GM11168 (cell line): ENCODE measurements around the gene FMNL3.

Experiments
- in situ Hi-C: fragments of 300-500 bp; cut with MboI; formaldehyde crosslinking; loops from one replicate; pipeline ENCODE4 v1.12.0; 2022; ENCODE audit warnings: low sequenced_read_pairs; ENCODE audit not compliant: unreplicated experiment

Gene FMNL3

DNA sequence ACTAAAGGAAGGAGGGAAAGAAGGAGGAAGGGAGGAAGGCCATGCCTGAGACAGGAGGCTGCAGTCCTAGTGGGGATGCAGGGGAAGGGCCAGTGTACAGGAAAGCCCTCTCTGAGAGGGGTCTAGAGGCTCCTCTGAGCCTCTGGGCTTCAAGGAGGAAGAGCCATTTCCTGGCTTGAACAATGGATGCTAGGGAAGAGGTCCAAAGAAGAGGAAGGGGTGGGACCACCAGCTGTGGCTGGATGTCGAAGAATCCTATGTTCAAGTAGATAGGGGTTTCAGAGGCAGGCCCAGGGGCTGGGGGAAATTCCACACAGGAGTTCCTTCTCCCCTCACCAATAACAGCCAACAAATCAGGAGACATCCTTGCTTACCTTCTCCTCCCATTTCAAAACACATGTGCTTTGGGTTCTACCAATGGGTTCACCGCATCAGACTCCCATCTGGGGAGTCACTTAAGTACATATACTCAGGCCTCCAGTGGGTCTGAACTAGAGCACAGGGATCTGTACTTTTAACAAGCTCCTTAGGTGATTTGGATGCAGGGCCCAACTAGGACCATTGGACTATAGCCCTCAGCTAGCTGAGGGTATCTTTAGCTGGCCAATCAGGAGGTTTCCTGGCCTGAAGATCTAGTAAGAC is 51.5 kb downstream of the FMNL3 start:
- in situ Hi-C loops = no loop called here

DNA sequence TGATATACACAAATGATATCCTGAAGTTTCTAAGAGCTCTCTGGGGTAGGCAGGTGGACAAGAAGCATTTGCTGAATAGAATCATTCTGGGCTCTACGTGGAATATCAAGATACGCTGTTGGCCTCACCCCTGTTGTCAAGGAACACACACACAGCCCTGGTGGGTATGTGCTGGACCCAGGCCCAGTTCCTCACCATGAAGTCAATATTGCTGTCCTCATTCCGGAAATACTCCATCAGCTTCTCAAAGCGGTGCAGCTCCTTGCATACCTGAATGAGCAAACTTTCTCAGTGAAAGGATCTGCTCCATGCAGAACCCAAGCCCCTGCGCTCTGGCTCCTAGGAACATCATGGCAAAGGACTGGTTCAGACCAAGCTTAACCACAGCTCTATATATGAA is 52.5 kb downstream of the FMNL3 start:
- in situ Hi-C loops = no loop called here

DNA sequence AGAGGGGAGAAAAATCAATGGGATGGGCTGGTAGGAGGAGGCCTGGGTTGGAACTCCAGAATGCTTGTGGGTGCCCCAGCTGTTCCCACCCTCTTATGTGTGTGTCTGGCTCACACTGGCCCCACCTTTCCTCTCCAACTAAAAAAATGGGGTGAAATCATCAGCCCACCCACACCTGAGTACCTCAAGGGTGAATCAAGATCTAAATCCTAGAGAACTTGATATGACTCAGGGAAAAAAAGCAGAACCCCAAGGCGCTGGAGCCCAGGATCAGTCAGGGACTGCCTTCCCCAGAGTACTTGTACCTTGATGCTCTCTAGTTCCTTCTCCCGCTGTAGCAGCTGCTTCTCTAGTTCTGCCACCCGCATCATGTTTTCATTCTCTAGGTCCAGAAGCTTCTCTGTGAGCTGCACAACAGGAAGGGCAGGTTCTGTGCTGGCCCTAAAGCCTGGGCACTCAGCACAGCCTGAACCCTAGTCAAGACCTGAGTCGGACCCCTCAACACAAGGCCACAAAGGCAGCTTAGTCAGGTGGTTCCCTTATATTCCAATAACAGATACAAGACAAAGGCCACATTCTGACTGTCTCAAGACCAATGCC is 54.2 kb downstream of the FMNL3 start:
- in situ Hi-C loops = no loop called here

DNA sequence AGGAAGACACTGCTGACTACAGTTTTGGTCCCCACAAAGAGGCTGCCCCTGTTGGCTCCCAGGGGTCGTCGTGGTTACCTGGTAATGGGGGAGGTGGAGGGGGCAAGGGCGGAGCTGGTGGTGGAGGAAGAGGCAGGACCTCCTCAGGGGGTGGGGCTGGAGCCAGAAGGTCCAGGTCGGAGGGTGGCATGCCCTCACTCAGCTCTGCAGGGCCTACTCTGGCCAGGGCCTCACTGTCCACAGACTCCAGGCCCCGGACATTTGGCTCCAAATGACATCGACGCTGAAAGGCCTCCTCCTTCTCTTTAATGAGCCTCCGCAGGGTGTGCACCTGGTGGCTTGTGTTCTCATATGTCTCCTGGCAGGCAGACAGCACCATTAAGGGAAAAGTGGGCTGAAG is 55.4 kb downstream of the FMNL3 start:
- in situ Hi-C loops = no loop called here

DNA sequence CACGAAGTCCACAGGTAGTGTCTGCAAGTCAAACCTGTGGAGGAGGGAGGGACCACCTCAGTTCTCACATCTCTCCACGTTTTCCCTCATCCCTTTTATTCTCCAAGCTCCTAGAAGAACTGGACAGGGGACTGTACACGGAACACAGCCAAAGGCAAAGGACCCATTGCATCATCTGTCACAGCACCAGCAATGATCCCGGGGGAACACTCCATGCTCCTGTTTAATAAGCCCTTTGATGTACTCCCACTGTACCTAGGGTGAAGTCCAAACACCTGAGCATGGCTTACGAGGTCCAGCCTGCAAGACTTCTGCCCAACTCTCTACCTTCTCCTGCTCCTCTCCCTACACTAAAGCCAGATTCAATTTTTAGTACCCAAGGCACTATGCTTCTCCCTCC is 57.3 kb downstream of the FMNL3 start:
- in situ Hi-C loops = no loop called here

DNA sequence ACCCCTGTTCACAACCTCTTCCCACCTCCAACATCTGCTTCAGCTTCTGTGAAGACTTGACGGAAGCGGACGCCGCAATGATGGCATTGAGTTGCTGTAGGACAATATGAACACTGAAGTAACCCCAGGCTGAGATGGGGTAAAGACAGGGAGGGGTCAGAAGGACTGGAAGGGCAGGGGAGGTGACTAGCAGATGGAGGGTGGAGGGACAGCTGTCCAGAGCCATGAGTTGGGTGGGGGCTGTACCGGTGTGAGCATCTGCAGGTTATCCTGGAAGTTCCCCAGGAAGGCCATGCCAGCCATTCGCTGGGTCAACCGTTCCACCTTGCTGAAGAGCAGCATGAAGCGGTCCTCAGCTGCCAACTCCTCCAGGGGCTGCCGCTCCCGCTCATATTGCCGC is 57.8 kb downstream of the FMNL3 start:
- in situ Hi-C loops = no loop called here

DNA sequence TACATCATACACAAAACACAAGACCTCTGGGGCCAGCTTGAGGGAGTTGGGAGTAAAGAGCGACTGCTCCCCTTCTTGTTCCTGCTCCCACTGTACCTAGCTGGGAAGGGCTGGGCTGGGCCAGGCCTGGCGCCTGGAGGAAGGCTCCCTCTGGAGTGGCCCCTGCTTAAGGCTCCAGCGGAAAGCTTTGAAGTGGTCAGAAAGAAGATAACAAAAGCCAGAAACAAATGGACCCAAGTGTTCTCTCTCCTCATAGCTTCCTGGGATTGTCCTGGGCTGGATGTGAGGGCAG is 58.5 kb downstream of the FMNL3 start:
- in situ Hi-C loops = no loop called here

DNA sequence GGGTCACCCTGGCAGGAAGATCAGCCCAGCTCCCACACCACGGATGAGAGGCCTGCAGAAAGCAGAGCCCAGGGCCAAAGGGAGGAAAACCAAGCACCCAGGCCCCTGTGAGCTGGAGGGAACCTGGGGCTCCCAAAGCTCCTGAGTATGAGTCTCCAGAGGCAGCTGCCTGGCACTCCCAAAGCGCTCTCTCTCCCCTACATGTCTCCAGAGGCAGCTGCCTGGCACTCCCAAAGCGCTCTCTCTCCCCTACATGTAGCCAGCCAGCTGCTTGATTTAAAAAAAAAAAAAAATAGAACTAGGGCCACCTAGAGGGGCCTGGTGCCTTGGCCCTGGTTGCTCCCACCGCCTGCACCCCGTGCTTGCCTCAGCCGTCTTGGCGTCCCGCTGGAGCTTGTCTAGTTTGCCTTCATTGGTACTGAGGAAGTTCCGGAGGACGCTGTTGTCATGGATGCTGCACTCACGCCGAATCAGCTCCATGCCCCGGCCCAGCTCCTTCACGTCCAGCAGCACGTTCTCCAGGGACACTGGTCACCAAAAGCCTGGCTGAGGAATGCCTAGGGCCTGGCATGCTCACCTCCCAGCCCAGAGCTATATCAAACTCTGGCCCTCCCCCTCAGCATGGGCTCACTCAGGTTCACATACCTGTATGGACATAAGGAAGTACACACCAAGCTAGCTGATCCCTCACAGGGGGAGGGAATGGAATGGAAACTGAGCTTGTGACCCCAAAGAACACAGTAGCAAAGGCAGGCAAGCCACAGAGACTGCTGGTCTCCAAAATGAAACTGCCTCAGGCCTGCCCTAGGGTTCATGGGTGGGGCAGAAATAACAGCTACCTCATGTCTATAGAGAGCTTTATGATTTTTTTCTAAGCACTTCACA is 59.1 kb downstream of the FMNL3 start:
- in situ Hi-C loops = no loop called here

DNA sequence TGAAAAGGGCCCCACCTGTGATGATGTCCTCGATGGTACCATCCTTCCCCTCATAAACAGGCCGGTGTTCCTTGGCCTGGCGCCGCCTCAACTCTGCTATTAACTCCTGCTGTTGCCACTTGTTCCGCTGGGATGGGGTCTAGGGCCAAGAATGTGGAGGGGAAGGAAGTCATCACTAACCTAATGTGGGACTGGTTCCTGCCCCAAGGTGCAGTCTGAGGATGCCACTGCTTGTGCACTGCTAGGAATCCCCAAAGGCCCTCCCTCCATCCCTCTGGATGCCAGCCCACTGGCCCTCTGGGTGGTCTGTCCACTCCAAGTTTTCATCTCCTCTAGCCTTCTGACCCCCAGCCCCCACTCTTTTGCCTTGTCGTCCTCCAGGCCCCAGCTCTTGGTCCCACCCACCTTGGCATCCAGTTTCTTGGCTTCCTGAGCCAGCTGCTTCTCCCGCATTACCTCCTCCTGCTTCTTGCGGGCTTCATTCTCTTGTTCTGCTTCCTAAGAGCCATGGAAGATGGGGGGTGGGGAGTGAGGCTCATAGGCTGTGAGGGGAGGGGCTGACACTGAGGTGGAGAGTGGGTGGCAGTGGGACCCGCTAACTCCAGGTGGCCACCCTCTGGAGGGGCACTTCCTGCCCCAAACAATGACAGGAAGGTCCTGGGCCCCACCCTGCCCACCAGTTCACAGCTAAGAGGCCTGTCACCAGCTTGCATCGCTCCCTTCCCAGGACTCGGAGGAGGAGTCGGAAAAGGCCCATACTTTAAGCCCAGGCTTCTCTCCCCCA is 60.1 kb downstream of the FMNL3 start:
- in situ Hi-C loops = no loop called here

DNA sequence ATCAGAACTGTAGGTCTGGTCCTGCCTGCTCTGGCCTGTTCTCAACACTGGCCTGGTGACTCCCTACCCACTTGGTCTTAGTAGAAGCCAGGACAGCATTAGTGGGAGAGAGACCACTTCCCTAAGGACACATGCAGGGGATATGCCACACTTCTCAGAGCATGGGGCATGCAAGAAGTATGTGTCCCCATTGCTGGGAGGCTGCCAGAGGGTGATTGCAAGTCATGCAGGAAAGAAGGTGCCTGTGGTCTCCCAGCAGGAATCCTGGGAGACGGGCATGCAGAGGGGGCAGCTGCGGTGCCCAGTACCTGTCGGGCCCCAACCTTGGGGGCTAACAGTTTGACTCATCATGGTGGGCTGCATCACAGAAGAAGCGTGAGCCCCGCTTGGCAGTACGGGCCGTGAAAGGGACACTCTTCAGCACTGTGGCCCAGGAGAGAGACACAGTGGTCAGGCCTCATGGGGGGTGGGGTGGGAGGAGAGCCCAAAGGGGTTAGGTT is 60.8 kb downstream of the FMNL3 start:
- in situ Hi-C loops = no loop called here

DNA sequence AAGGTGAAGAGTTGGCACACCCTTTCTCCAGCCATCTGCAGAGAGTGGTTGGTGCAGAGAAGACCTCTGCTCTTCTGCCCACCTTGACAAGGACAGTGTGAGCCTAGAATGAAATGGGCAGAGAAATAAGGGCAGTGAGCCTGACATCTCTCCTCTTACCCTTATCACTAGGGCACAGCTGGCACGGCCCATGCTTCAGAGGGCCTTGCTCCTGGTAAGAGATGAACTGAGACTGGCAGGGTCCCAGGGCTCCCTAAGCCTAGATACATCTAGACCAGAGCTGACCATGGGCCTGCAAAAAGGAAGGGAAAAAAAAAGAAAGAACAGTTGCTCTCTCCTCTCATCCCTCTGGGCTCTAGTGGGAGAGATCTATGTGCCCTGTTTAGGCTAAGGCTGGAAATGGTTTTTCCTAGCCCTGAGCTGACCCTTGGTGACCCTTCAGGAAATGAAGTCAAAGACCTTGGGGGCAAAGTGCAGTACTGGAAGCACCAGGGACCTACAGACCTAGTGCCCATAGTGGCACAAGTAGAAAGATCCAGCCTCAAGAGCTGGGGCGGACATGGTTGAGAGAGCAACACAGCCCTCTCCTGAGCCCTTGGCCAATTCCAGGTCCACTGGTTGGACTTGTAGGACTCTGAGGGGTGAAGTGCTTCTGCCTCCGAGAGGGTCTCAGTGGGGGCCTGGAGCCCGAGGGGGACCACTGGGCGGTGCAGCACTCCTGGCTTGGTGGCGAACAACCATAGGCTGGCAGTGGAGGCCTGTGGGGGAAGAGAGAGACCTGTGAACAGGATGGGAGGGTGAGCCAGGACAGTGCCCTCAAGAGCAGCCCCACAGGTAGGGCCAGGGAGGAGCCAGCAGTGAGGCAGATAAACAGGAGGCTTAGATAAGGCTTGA is 61.8 kb downstream of the FMNL3 start:
- in situ Hi-C loops = no loop called here

DNA sequence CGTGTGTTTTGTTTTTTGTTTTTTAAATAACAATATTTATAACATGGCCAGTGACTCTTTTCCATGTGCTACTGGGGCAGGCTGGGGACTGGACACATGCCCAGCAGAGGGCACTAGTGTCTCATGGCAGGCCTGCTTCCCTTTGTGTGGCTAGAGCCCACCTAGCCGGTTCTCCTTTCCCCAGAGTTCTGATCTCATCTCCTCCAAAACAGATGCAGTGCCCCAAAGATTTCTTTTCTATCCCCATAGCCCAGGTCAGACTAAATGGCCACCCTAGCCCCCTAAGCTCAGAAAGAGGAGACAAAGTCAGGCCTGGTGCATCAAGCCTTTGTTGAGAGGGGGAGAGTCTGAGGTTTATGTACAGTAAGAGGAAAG is 62.6 kb downstream of the FMNL3 start:
- in situ Hi-C loops = loop anchor here (5.0 kb wide), 1 partner anchor 63 kb away; the partner anchor contains the start of gene FMNL3

DNA sequence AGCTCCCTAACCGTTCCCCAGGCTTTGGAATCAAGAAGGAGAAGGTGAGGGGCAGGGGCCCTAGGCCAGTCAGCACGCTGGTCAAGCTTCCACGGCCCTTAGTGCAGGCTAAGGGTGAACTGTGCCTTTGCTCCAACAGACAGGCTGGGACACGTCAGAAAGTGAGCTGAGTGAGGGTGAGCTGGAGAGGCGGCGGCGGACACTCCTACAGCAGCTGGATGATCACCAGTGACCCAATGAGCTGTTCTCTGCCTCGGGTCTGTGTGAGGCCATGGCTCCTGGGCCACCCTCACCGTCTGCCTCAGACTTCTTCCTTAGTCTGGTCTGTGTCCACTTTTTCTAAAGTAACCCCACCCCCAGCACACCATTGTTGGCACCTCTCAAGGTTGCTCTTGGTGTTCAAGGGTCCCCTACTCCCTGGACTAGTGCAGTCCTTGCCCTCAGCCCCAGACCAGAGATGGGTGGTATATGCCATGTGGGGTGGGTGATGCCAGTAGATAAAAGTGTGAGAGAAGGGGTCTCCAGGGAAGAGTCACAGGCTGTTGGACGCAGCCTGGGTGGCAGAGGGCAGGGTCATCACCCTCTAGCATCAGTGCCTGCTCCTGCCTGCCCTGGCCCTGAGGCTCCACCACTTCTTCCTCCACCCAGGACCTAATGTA is 63.1 kb downstream of the FMNL3 start:
- in situ Hi-C loops = loop anchor here (5.0 kb wide), 1 partner anchor 63 kb away; the partner anchor contains the start of gene FMNL3

DNA sequence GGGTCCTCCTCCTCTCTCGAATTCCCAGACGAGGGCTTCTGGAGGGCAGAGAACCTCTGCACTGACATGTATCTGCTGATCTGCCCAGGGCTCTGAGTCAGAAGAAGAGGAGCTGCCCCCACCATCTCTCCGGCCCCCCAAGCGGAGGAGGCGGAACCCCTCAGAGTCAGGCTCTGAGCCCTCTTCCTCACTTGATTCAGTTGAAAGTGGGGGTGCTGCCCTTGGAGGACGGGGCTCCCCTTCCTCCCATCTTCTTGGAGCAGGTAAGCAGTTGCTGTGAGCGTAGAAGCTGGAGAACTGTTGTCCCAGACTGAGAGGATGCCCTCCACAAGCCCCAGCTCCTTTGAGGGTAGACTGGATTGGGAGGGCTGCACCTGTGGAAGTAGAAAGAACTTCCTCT is 64.1 kb downstream of the FMNL3 start:
- in situ Hi-C loops = loop anchor here (5.0 kb wide), 1 partner anchor 64 kb away; the partner anchor contains the start of gene FMNL3

DNA sequence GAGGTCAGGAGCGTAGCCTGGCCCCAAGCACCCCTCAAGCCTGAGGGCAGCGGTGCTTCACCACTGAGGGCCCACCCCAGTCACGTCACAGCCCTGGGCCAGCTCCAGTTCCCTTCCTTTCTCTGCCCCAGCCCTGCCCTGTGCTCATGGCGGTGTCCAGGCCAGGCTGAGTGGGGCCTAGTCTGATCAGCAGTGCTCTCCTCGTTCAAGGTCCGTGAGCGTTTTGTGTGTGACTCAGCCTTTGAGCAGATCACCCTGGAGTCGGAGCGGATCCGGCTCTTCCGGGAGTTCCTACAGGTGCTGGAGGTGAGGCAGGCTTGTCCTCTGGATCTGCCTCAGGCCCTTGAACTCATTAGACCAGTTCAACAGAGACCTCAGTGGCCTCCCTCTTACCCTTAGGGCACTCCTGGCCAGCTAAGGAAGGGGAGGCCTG is 64.8 kb downstream of the FMNL3 start:
- in situ Hi-C loops = loop anchor here (5.0 kb wide), 1 partner anchor 65 kb away; the partner anchor contains the start of gene FMNL3

DNA sequence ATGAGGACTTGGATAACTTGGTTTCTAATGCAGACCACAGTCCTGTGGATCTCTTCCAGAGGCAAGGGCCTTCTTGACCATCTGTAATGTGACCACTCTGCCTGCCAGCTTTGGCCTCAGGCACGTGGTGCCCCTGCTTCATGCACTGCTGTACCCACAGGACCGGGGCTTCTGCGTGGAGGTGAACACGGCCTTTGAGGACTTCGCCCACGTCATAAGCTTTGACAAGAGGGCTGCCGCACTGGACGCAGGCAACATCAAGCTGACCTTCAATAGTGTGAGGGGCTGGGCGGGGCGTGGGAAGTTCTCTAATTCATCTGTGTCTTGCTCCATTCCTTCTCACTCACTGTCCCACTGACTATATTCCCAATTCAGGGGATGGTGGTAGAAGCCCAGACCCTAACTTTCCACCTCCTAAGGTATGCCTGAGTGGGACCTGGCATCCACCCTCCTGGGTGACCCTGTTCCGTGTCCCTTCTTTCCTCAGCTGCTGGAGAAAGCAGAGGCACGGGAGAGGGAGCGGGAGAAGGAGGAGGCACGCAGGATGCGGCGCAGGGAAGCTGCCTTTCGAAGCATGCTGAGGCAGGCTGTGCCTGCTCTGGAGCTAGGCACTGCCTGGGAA is 65.3 kb downstream of the FMNL3 start:
- in situ Hi-C loops = loop anchor here (5.0 kb wide), 1 partner anchor 65 kb away; the partner anchor contains the start of gene FMNL3

DNA sequence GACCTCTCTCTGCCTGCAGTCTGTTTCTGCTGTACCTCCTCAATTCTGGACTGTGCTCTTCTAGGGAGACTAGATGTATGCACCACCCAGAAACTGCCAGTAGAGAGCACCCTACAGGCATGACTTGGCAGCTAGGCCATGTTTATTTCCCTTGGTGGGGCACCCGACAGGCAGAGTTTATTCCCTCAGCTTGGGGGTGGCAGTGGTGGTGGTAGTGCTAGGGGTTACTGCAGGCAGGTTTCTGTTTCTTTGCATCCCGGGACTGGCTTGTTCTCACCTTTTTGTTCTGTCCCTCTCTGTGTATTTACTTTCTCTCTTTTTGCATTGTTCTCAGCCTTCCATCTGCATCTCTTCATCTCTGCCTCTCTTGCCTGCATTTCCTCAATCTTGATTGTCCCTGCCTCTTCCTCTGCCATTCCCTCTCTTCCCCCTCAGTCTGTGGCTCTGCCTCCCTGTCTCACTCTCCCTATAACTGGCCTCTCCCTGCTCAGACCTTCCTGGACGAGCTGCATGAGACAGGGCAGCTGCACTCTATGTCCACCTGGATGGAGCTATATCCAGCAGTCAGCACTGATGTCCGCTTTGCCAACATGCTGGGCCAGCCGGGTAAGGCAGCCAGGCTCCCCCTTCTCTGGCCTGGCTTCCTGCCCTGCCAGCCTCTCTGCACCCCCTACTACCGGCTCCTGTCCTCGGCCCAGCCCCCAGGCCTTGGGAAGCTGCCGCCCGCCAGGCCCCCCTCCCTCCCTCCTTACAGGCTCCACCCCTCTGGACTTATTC is 70.0 kb downstream of the FMNL3 start:
- in situ Hi-C loops = no loop called here

DNA sequence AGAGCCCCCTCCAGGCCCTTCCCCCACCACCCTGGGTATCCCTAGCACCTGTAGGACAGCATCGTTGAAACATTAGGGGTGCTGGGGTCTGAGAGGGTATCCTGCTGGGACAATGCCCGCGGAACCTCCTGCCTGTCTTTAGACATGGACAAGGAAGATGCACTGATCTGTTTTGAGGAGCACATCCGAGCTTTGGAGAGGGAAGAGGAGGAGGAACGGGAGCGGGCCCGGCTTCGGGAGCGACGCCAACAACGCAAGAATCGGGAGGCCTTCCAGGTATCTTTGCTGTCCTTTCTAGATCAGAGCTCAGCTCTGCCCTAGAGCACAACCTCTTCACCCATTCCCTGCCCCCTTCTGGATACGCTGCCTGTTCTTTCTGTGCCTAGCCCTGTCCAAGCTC is 70.6 kb downstream of the FMNL3 start:
- in situ Hi-C loops = no loop called here
